Astrocyte (in vitro differentiated cells and primary cell): ENCODE results near the gene MLIP. TPM values are rescaled to one million over a fixed set of nuclear protein-coding genes. Genes with fewer than 3 reads are reported as not detected.

ENCODE experiments used
- DNase-seq: peaks from one replicate; pipeline ENCODE4 v3.0.0-alpha.2; 2010; ENCODE audit warnings: low read depth
- FAIRE-seq: peaks from 2 replicates; lab custom pipeline; 2011; peaks lifted over from hg19 to GRCh38; lab: Jason Lieb, UNC
- H2AFZ ChIP-seq: 2 replicates; pipeline ENCODE4 v1.6.0; 2012; ENCODE audit warnings: low read depth, low read length, inconsistent platforms
- H3K27ac ChIP-seq: 2 replicates; pipeline ENCODE4 v1.5.1; 2011; ENCODE audit warnings: low read depth, low read length, inconsistent platforms
- H3K27me3 ChIP-seq: 2 replicates; pipeline ENCODE4 v1.6.0; 2011; ENCODE audit warnings: low read length, inconsistent platforms; ENCODE audit not compliant: insufficient read depth
- H3K36me3 ChIP-seq: 2 replicates; pipeline ENCODE4 v1.5.1; 2011; ENCODE audit warnings: low read length, inconsistent platforms; ENCODE audit not compliant: insufficient read depth
- H3K4me1 ChIP-seq: 2 replicates; pipeline ENCODE4 v1.5.1; 2011; ENCODE audit warnings: low read length, inconsistent platforms; ENCODE audit not compliant: insufficient read depth
- H3K4me2 ChIP-seq: 2 replicates; pipeline ENCODE4 v1.6.0; 2012; ENCODE audit warnings: low read length, inconsistent platforms
- H3K4me3 ChIP-seq: 2 replicates; pipeline ENCODE4 v1.5.1; 2011; ENCODE audit warnings: low read depth, mild to moderate bottlenecking, low read length, inconsistent platforms; ENCODE audit not compliant: insufficient read depth
- H3K79me2 ChIP-seq: 2 replicates; pipeline ENCODE4 v1.6.0; 2012; ENCODE audit warnings: mild to moderate bottlenecking, low read length, inconsistent platforms; ENCODE audit not compliant: insufficient read depth
- H3K9ac ChIP-seq: 2 replicates; pipeline ENCODE4 v1.6.0; 2012; ENCODE audit warnings: mild to moderate bottlenecking, low read length, inconsistent platforms
- H3K9me3 ChIP-seq: 2 replicates; pipeline ENCODE4 v1.5.1; 2012; ENCODE audit warnings: low read depth, mild to moderate bottlenecking, low read length, inconsistent platforms; ENCODE audit not compliant: insufficient read depth
- H4K20me1 ChIP-seq: 2 replicates; pipeline ENCODE4 v1.6.0; 2012; ENCODE audit warnings: low read length, inconsistent platforms; ENCODE audit not compliant: insufficient read depth
- H3K27ac Mint-ChIP-seq: one replicate; pipeline ENCODE4 v1.8.0; 2021; ENCODE audit warnings: mild to moderate bottlenecking, mixed read lengths; ENCODE audit not compliant: unreplicated experiment
- H3K27me3 Mint-ChIP-seq: one replicate; pipeline ENCODE4 v1.8.0; 2021; ENCODE audit warnings: low read depth, mixed read lengths; ENCODE audit not compliant: unreplicated experiment
- H3K36me3 Mint-ChIP-seq: one replicate; pipeline ENCODE4 v1.8.0; 2021; ENCODE audit warnings: low read depth, mixed read lengths; ENCODE audit not compliant: unreplicated experiment
- H3K4me1 Mint-ChIP-seq: one replicate; pipeline ENCODE4 v1.8.0; 2021; ENCODE audit warnings: low read depth, mixed read lengths; ENCODE audit not compliant: unreplicated experiment
- H3K4me3 Mint-ChIP-seq: one replicate; pipeline ENCODE4 v1.8.0; 2021; ENCODE audit warnings: mild to moderate bottlenecking, moderate library complexity, mixed read lengths; ENCODE audit not compliant: unreplicated experiment
- H3K9me3 Mint-ChIP-seq: one replicate; pipeline ENCODE4 v1.8.0; 2021; ENCODE audit warnings: mild to moderate bottlenecking, mixed read lengths; ENCODE audit not compliant: unreplicated experiment
- EZH2 ChIP-seq: IDR thresholded peaks from 2 replicates; pipeline ENCODE4 v1.6.1; 2012; ENCODE audit warnings: mild to moderate bottlenecking, low read length, inconsistent platforms; ENCODE audit not compliant: insufficient read depth
- total RNA-seq: library from RNA; stranded (reverse); gene quantifications from 2 replicates; pipeline ENCODE4 v1.2.1, GENCODE V29; 2021
- TF ChIP-seq, protein P1 (sequence below): IDR thresholded peaks from 2 replicates; pipeline ENCODE4 v1.5.1; 2011; ENCODE audit warnings: low read depth, mild to moderate bottlenecking, inconsistent platforms, low read length, moderate library complexity; ENCODE audit not compliant: insufficient read depth

MLIP gene
- total RNA-seq, 1 donor from 2014 or later, result not detected

DNA sequence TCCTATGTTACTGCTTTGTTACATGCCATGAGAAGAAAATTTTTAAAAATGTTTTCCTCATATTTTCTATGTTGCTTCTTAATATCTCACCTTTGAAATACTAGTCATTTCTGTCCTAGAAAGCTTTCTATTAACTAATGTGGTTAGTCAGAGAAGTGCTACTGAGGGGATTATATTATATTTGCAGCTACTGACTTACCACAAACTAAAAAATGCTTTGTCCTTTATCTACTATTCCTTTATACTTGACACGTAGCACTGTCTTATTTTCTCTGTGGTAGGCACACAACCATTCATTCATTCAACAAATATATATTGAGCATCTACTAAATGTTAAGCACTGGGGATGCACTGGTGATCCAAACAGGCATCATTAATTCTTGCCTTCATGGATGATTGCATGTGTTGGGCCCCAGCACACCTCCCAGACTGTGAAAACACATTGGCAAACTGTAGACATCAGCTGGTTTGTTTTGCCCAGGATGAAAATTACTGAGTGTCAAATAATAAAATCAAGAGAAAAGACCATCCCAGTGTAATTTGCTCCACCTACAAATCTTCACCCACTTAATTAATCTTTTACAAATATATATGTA lies 10.7 kb upstream of the MLIP start:
- Histone ChIP-seq H3K27ac (no peak overlapping the region), H4K20me1 (no peaks in the 10 kb centered on the region), H3K9me3 (no peaks in the 10 kb centered on the region), H3K27me3 (no peaks in the 10 kb centered on the region), H3K36me3 (no peaks in the 10 kb centered on the region), H3K4me3 (no peak overlapping the region), H3K9ac (no peak overlapping the region), H3K4me2 (no peak overlapping the region), H2AFZ (no peak overlapping the region), H3K79me2 (no peaks in the 10 kb centered on the region), H3K4me1 (no peaks in the 10 kb centered on the region)
- DNase-seq (no peak), FAIRE-seq (no peak)
- Mint-ChIP-seq H3K36me3 (no peaks in the 10 kb centered on the region), H3K27ac (no peak overlapping the region), H3K4me1 (no peaks in the 10 kb centered on the region), H3K9me3 (peaks cover 3% of the 10 kb centered on the region), H3K27me3 (peaks cover 2% of the 10 kb centered on the region), H3K4me3 (no peak overlapping the region)
- no peak for TF ChIP-seq EZH2

- H3K36me3 Mint-ChIP-seq, result no peaks in the 10 kb centered on the region
- TF ChIP-seq EZH2, result no peak
- TF ChIP-seq, protein P1, sequence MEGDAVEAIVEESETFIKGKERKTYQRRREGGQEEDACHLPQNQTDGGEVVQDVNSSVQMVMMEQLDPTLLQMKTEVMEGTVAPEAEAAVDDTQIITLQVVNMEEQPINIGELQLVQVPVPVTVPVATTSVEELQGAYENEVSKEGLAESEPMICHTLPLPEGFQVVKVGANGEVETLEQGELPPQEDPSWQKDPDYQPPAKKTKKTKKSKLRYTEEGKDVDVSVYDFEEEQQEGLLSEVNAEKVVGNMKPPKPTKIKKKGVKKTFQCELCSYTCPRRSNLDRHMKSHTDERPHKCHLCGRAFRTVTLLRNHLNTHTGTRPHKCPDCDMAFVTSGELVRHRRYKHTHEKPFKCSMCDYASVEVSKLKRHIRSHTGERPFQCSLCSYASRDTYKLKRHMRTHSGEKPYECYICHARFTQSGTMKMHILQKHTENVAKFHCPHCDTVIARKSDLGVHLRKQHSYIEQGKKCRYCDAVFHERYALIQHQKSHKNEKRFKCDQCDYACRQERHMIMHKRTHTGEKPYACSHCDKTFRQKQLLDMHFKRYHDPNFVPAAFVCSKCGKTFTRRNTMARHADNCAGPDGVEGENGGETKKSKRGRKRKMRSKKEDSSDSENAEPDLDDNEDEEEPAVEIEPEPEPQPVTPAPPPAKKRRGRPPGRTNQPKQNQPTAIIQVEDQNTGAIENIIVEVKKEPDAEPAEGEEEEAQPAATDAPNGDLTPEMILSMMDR, result no peak
- no peak overlapping the region for H3K4me3 ChIP-seq
- H3K27me3 ChIP-seq, result no peaks in the 10 kb centered on the region
- DNase-seq, result no peak
- H3K4me1 ChIP-seq, result no peaks in the 10 kb centered on the region
- no peaks in the 10 kb centered on the region for H4K20me1 ChIP-seq
- H3K27me3 Mint-ChIP-seq, result no peaks in the 10 kb centered on the region
- no peak overlapping the region for H2AFZ ChIP-seq
- no peak for FAIRE-seq
- H3K4me1 Mint-ChIP-seq, result peaks cover 3% of the 10 kb centered on the region
- H3K4me2 ChIP-seq, result no peak overlapping the region
- no peak overlapping the region for H3K4me3 Mint-ChIP-seq
- no peak overlapping the region for H3K9ac ChIP-seq
- no peaks in the 10 kb centered on the region for H3K79me2 ChIP-seq
- H3K9me3 ChIP-seq, result no peaks in the 10 kb centered on the region
- H3K36me3 ChIP-seq, result no peaks in the 10 kb centered on the region
- H3K27ac ChIP-seq, result no peak overlapping the region
- no peaks in the 10 kb centered on the region for H3K9me3 Mint-ChIP-seq
- no peak overlapping the region for H3K27ac Mint-ChIP-seq
Observed at GRCh38 chr6:54102238-54102637, 9.0 kb upstream of the MLIP start.

DNA sequence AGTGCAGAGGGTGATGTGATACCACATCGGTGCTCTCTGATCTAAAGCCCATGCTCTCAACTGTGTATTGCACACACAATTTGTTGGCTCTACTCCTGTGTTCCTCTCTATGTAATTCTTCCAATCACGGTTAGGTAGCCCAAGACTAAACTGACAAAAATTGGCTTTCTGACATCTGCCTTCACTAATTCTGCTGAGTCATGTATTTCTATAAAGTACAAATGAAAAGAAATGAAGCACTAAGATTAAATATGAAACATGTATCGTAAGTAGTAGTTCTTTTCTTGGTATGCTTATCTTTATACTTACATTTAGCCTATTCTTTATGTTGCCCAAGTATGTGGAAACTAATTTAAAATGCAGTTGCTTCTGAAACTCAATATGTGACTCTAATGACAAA lies 7.7 kb upstream of the MLIP start:
- Mint-ChIP-seq H3K27ac (no peak overlapping the region), H3K36me3 (no peaks in the 10 kb centered on the region), H3K4me1 (peaks cover 3% of the 10 kb centered on the region), H3K27me3 (peaks cover 4% of the 10 kb centered on the region), H3K4me3 (no peak overlapping the region), H3K9me3 (no peaks in the 10 kb centered on the region)
- Histone ChIP-seq H3K4me2 (no peak overlapping the region), H3K4me1 (no peaks in the 10 kb centered on the region), H3K79me2 (no peaks in the 10 kb centered on the region), H3K36me3 (no peaks in the 10 kb centered on the region), H3K27ac (no peak overlapping the region), H3K9me3 (no peaks in the 10 kb centered on the region), H3K4me3 (no peak overlapping the region), H3K9ac (no peak overlapping the region), H4K20me1 (no peaks in the 10 kb centered on the region), H3K27me3 (no peaks in the 10 kb centered on the region), H2AFZ (no peak overlapping the region)
- no peak for DNase-seq
- no peak for TF ChIP-seq EZH2
- TF ChIP-seq, protein P1, result no peak
- no peak for FAIRE-seq
